Stomach (tissue), 9 donors: Measurements from ENCODE around the gene SP3. TPM values are rescaled to one million over a fixed set of nuclear protein-coding genes. Genes with fewer than 3 reads are reported as not detected.
A peak's percentile ranks its signal among the peaks of the same experiment; 100 is the strongest.

ENCODE experiments used
- DNase-seq, 2 donors: peaks; one replicate each; pipeline versions ENCODE4 v3.0.0 to v3.0.0-alpha.2; 2013 to 2019
- H3K27ac ChIP-seq, 5 donors: fragments of 200-600 bp in 4 of 5; sonication (generic) in 4 of 5; one replicate each; pipeline ENCODE4 v1.5.1; 2013 to 2019; ENCODE audit warnings: mild to moderate bottlenecking in 1 of 5, moderate library complexity in 1 of 5
- H3K27me3 ChIP-seq, 3 donors: fragments of 200-600 bp; sonication (generic); one replicate each; pipeline ENCODE4 v1.5.1; 2017 to 2019; ENCODE audit warnings: mixed run types in 1 of 3
- H3K36me3 ChIP-seq, 4 donors: fragments of 200-600 bp; sonication (generic); 1 replicate in 3 of 4; 2 replicates in 1 of 4; pipeline ENCODE4 v1.5.1; 2016 to 2019
- H3K4me1 ChIP-seq, 4 donors: fragments of 200-600 bp; sonication (generic); one replicate each; pipeline ENCODE4 v1.5.1; 2016 to 2019
- H3K4me3 ChIP-seq, 4 donors: fragments of 200-600 bp; sonication (generic) in 3 of 4; one replicate each; pipeline ENCODE4 v1.5.1; 2016 to 2019; ENCODE audit warnings: mild to moderate bottlenecking in 1 of 4
- H3K9me3 ChIP-seq, 4 donors: fragments of 200-600 bp; sonication (generic); one replicate each; pipeline ENCODE4 v1.5.1; 2016 to 2019
- CTCF ChIP-seq, 7 experiments: fragments of 450-650 bp in 4 of 7; fragments of 200-600 bp in 3 of 7; sonication (generic) in 3 of 7; IDR thresholded peaks; one replicate each; pipeline ENCODE4 v1.5.1; 2016 to 2019; ENCODE audit warnings: antibody characterized with exemption in 7 of 7, control low read depth in 2 of 7, mild to moderate bottlenecking in 1 of 7
- EP300 ChIP-seq: sonication (generic); formaldehyde crosslinking; IDR thresholded peaks from one replicate; pipeline ENCODE4 v1.6.1; 2017; ENCODE audit warnings: antibody characterized with exemption
- POLR2A ChIP-seq, 4 donors: fragments of 450-650 bp; IDR thresholded peaks; one replicate each; pipeline ENCODE4 v1.6.1; 2016; ENCODE audit warnings: antibody characterized with exemption in 4 of 4, control low read depth in 2 of 4, mild to moderate bottlenecking in 1 of 4, moderate library complexity in 1 of 4
- POLR2AphosphoS5 ChIP-seq, 3 donors: sonication (generic); formaldehyde crosslinking; IDR thresholded peaks; one replicate each; pipeline ENCODE4 v1.6.1; 2016; ENCODE audit warnings: antibody characterized with exemption in 3 of 3
- WGBS, 5 donors: extraction: QIAGEN DNeasy Blood & Tissue Kit in 3 of 5; methylation state at CpG; one replicate each; pipeline versions ENCODE4 v1.1.5 to v1.1.7; 2013 to 2018; 5-methylcytosine and 5-hydroxymethylcytosine counted together
- intact Hi-C: fragments of 100-400 bp; cut with DNase I; formaldehyde crosslinking; loops from one replicate; pipeline ENCODE4 v1.15.1; 2023; ENCODE audit warnings: low total_unique reads
- polyA plus RNA-seq, 3 donors: library from polyadenylated mRNA; stranded (reverse); fragments of 200-250 nt; gene quantifications; one replicate each; pipeline ENCODE4 v1.2.3, GENCODE V29; 2013
- total RNA-seq, 5 donors: library from RNA; depleted of rRNA; stranded (reverse); fragments of >200 nt; gene quantifications; one replicate each; pipeline versions ENCODE4 v1.1.0 to v1.2.3, GENCODE V29; 2014 to 2016
- donor health status: healthy with polysubstance abuse.
- donor health status: Bipolar disorder and iron deficiency.
- donor health status: healthy.

SP3 gene
- total and polyA plus RNA-seq, 8 donors = 15.0 to 147 (median 45.2) TPM

- WGBS, 5 donors = 77 to 88% (median 82%) methylated on average over 4 of the region's 4 CpGs
- Histone ChIP-seq H3K4me3 (no peak overlapping the region), H3K9me3 (no peaks in the 10 kb centered on the region), H3K27ac (no peak overlapping the region), H3K36me3 (no peaks in the 10 kb centered on the region), H3K4me1 (peaks cover 13 to 53% (median 31%) of the 10 kb centered on the region in 4 donors), H3K27me3 (no peaks in the 10 kb centered on the region)
- TF ChIP-seq CTCF (IDR thresholded peaks at IDR 0.05) = no peak
- no peak for TF ChIP-seq POLR2A (IDR thresholded peaks at IDR 0.05)
- TF ChIP-seq EP300 = no peak
- TF ChIP-seq POLR2AphosphoS5 (IDR thresholded peaks at IDR 0.05) = no peak
- intact Hi-C loops = no loop called here
- no peak for DNase-seq
These were observed 43.5 kb upstream of the SP3 start for GRCh38 chr2:174008720-174009119.

- no peak overlapping the region for H3K4me3 ChIP-seq
- no peak overlapping the region for H3K27ac ChIP-seq
- H3K9me3 ChIP-seq = no peaks in the 10 kb centered on the region
- 83 to 88% (median 86%) methylated on average over 5 of the region's 5 CpGs for WGBS, 5 donors
- H3K27me3 ChIP-seq = no peaks in the 10 kb centered on the region
- no peak for DNase-seq
- no peaks in the 10 kb centered on the region for H3K36me3 ChIP-seq
- H3K4me1 ChIP-seq = peaks cover 3 to 48% (median 22%) of the 10 kb centered on the region in 4 donors
- TF ChIP-seq POLR2AphosphoS5 (IDR thresholded peaks at IDR 0.05) (no peak), EP300 (no peak), CTCF (IDR thresholded peaks at IDR 0.05) (no peak), POLR2A (IDR thresholded peaks at IDR 0.05) (no peak)
- intact Hi-C loops = no loop called here
These were observed 41.8 kb upstream of the SP3 start for GRCh38 chr2:174007010-174007409.

- Histone ChIP-seq H3K4me3 (no peak overlapping the region), H3K27me3 (no peaks in the 10 kb centered on the region), H3K9me3 (no peaks in the 10 kb centered on the region), H3K4me1 (peaks cover 0 to 38% (median 13%) of the 10 kb centered on the region in 4 donors), H3K36me3 (no peaks in the 10 kb centered on the region), H3K27ac (peak overlapping the region in 4 of 5 donors; percentile 7 to 67 (median 34))
- DNase-seq = no peak
- 89 to 92% (median 91%) methylated on average over 11 of the region's 11 CpGs for WGBS, 5 donors
- TF ChIP-seq CTCF (IDR thresholded peaks at IDR 0.05) (no peak), EP300 (no peak), POLR2A (IDR thresholded peaks at IDR 0.05) (no peak), POLR2AphosphoS5 (IDR thresholded peaks at IDR 0.05) (no peak)
- intact Hi-C loops = no loop called here
These were observed 40.7 kb upstream of the SP3 start for GRCh38 chr2:174005801-174006419.

GRCh38 chr2:174004905-174005605, 39.9 kb upstream of the SP3 start:
- 47 to 72% (median 60%) methylated on average over 4 of the region's 4 CpGs for WGBS, 5 donors
- H3K27ac ChIP-seq = peak overlapping the region in 4 of 5 donors; percentile 7 to 67 (median 34)
- TF ChIP-seq POLR2A (IDR thresholded peaks at IDR 0.05) (no peak), POLR2AphosphoS5 (IDR thresholded peaks at IDR 0.05) (peak in 1 of 3 donors; percentile 44)
- H3K4me3 ChIP-seq = no peak overlapping the region
- H3K36me3 ChIP-seq = no peaks in the 10 kb centered on the region
- no peaks in the 10 kb centered on the region for H3K9me3 ChIP-seq
- peaks cover 0 to 34% (median 10%) of the 10 kb centered on the region in 4 donors for H3K4me1 ChIP-seq
- intact Hi-C loops = no loop called here
- no peaks in the 10 kb centered on the region for H3K27me3 ChIP-seq
- peak in 1 of 2 donors; percentile 46 for DNase-seq
